Stimulated activated naive CD4-positive, alpha-beta T cell treated with Interleukin-2 at 50 U/mL for 16 hours (primary cell): ENCODE measurements around the gene CCAR1.
"Not testable (repeated sequence)": the region's sequence is repeated elsewhere in the genome, so short reads cannot be mapped to it uniquely, and the experiment has no call there.

Source experiments
- DNase-seq: peaks from one replicate; lab custom pipeline; 2025; lab: John Stamatoyannopoulos, UW

CCAR1 gene

GRCh38 chr10:68756766-68757165, 35.7 kb downstream of the CCAR1 start:
- no peak for DNase-seq

- DNase-seq: no peak
Observed at GRCh38 chr10:68759223-68759863, 38.3 kb downstream of the CCAR1 start.

- no peak for DNase-seq
Observed at GRCh38 chr10:68759967-68760366, 38.9 kb downstream of the CCAR1 start.

- DNase-seq: not testable (repeated sequence)
Observed at GRCh38 chr10:68767407-68767806, 46.4 kb downstream of the CCAR1 start.

- no peak for DNase-seq
Observed at GRCh38 chr10:68781613-68782574, 60.9 kb downstream of the CCAR1 start.

GRCh38 chr10:68784476-68784875, 63.4 kb downstream of the CCAR1 start:
- DNase-seq: no peak

- no peak for DNase-seq
Observed at GRCh38 chr10:68787813-68788212, 66.8 kb downstream of the CCAR1 start.

- DNase-seq: no peak
Observed at GRCh38 chr10:68790476-68790875, 69.4 kb downstream of the CCAR1 start.

GRCh38 chr10:68792115-68792514, 71.1 kb downstream of the CCAR1 start:
- no peak for DNase-seq

- no peak for DNase-seq
Observed at GRCh38 chr10:68795886-68796532, 75.0 kb downstream of the CCAR1 start.

- no peak for DNase-seq
Observed at GRCh38 chr10:68796605-68797004, 75.6 kb downstream of the CCAR1 start.

GRCh38 chr10:68800211-68800610, 79.2 kb downstream of the CCAR1 start:
- no peak for DNase-seq

- DNase-seq: no peak
Observed at GRCh38 chr10:68804692-68805091, 83.7 kb downstream of the CCAR1 start.

- not testable (repeated sequence) for DNase-seq
Observed at GRCh38 chr10:68810830-68811229, 89.8 kb downstream of the CCAR1 start.

- no peak for DNase-seq
Observed at GRCh38 chr10:68811314-68812009, 90.4 kb downstream of the CCAR1 start.

GRCh38 chr10:68812420-68812819, 91.4 kb downstream of the CCAR1 start:
- no peak for DNase-seq

- no peak for DNase-seq
Observed at GRCh38 chr10:68813559-68813958, 92.5 kb downstream of the CCAR1 start.

GRCh38 chr10:68816796-68817412, 95.9 kb downstream of the CCAR1 start:
- no peak for DNase-seq

GRCh38 chr10:68820359-68820758, 99.3 kb downstream of the CCAR1 start:
- not testable (repeated sequence) for DNase-seq

GRCh38 chr10:68822626-68823025, 101.6 kb downstream of the CCAR1 start:
- DNase-seq: not testable (repeated sequence)

GRCh38 chr10:68826764-68827591, 105.9 kb downstream of the CCAR1 start, which contains the start of gene STOX1:
TSS of gene STOX1 (plus strand) at chr10:68827531. CDS start at chr10:68827624, 93 bp downstream.
- DNase-seq: peak; percentile 59
